Measurements from ENCODE around the gene C17orf114.

C17orf114 gene

GRCh38 chr17:4843321-4844000 is 41.3 kb upstream of the C17orf114 start:
- H3K27ac ChIP-seq (ENCODE audit: low read depth, low read length) = no peak overlapping the region
- H3K9ac ChIP-seq (ENCODE audit: low read length) = no peak overlapping the region
- Mint-ChIP-seq H3K27ac (ENCODE audit: unreplicated experiment) (no peak overlapping the region), H3K4me1 (ENCODE audit: low read depth, unreplicated experiment) (peaks cover 13% of the 10 kb centered on the region), H3K36me3 (ENCODE audit: low read depth, unreplicated experiment) (peaks cover 8% of the 10 kb centered on the region), H3K27me3 (ENCODE audit: low read depth, unreplicated experiment) (no peaks in the 10 kb centered on the region), H3K9me3 (ENCODE audit: unreplicated experiment) (no peaks in the 10 kb centered on the region), H3K4me3 (ENCODE audit: unreplicated experiment) (no peak overlapping the region)
- H3K9me3 ChIP-seq (ENCODE audit: insufficient read depth, low read depth, low read length) = no peaks in the 10 kb centered on the region
- TF ChIP-seq CTCF (IDR thresholded peaks at IDR 0.05; ENCODE audit: insufficient read depth, low read depth, low read length) (no peak), EZH2 (IDR thresholded peaks at IDR 0.05; ENCODE audit: insufficient read depth, low read length) (no peak)
- no peak for DNase-seq (ENCODE audit: low read depth)
- no peaks in the 10 kb centered on the region for H3K27me3 ChIP-seq (ENCODE audit: insufficient read depth, low read length)
- no peak overlapping the region for H3K4me2 ChIP-seq (ENCODE audit: low read length)
- no peak for FAIRE-seq
- no peaks in the 10 kb centered on the region for H3K36me3 ChIP-seq (ENCODE audit: insufficient read depth, low read length)
- no peak overlapping the region for H3K4me3 ChIP-seq (ENCODE audit: insufficient read depth, low read depth, low read length)
- H4K20me1 ChIP-seq (ENCODE audit: insufficient read depth, low read length) = peaks cover 92% of the 10 kb centered on the region
- H3K79me2 ChIP-seq (ENCODE audit: insufficient read depth, low read length) = peaks cover 84% of the 10 kb centered on the region
- peaks cover 3% of the 10 kb centered on the region for H3K4me1 ChIP-seq (ENCODE audit: insufficient read depth, low read length)
- H2AFZ ChIP-seq (ENCODE audit: low read depth, low read length) = no peak overlapping the region

GRCh38 chr17:4842376-4842775 is 40.2 kb upstream of the C17orf114 start:
- Mint-ChIP-seq H3K4me3 (ENCODE audit: unreplicated experiment) (no peak overlapping the region), H3K27ac (ENCODE audit: unreplicated experiment) (no peak overlapping the region), H3K36me3 (ENCODE audit: low read depth, unreplicated experiment) (peaks cover 12% of the 10 kb centered on the region), H3K27me3 (ENCODE audit: low read depth, unreplicated experiment) (no peaks in the 10 kb centered on the region), H3K4me1 (ENCODE audit: low read depth, unreplicated experiment) (peaks cover 9% of the 10 kb centered on the region), H3K9me3 (ENCODE audit: unreplicated experiment) (no peaks in the 10 kb centered on the region)
- H3K36me3 ChIP-seq (ENCODE audit: insufficient read depth, low read length) = no peaks in the 10 kb centered on the region
- FAIRE-seq (no peak), DNase-seq (ENCODE audit: low read depth) (no peak)
- H3K4me2 ChIP-seq (ENCODE audit: low read length) = no peak overlapping the region
- H4K20me1 ChIP-seq (ENCODE audit: insufficient read depth, low read length) = peaks cover 94% of the 10 kb centered on the region
- no peaks in the 10 kb centered on the region for H3K9me3 ChIP-seq (ENCODE audit: insufficient read depth, low read depth, low read length)
- peaks cover 3% of the 10 kb centered on the region for H3K4me1 ChIP-seq (ENCODE audit: insufficient read depth, low read length)
- H3K27me3 ChIP-seq (ENCODE audit: insufficient read depth, low read length) = no peaks in the 10 kb centered on the region
- TF ChIP-seq CTCF (IDR thresholded peaks at IDR 0.05; ENCODE audit: insufficient read depth, low read depth, low read length) (no peak), EZH2 (IDR thresholded peaks at IDR 0.05; ENCODE audit: insufficient read depth, low read length) (no peak)
- H3K9ac ChIP-seq (ENCODE audit: low read length) = no peak overlapping the region
- H3K4me3 ChIP-seq (ENCODE audit: insufficient read depth, low read depth, low read length) = no peak overlapping the region
- H3K27ac ChIP-seq (ENCODE audit: low read depth, low read length) = no peak overlapping the region
- H2AFZ ChIP-seq (ENCODE audit: low read depth, low read length) = no peak overlapping the region
- peaks cover 86% of the 10 kb centered on the region for H3K79me2 ChIP-seq (ENCODE audit: insufficient read depth, low read length)

GRCh38 chr17:4840893-4841242 is 38.7 kb upstream of the C17orf114 start:
- no peaks in the 10 kb centered on the region for H3K27me3 ChIP-seq (ENCODE audit: insufficient read depth, low read length)
- peaks cover 3% of the 10 kb centered on the region for H3K4me1 ChIP-seq (ENCODE audit: insufficient read depth, low read length)
- H3K4me1 Mint-ChIP-seq (ENCODE audit: low read depth, unreplicated experiment) = peaks cover 15% of the 10 kb centered on the region
- H3K9ac ChIP-seq (ENCODE audit: low read length) = no peak overlapping the region
- no peaks in the 10 kb centered on the region for H3K9me3 Mint-ChIP-seq (ENCODE audit: unreplicated experiment)
- no peak overlapping the region for H3K27ac Mint-ChIP-seq (ENCODE audit: unreplicated experiment)
- no peaks in the 10 kb centered on the region for H3K9me3 ChIP-seq (ENCODE audit: insufficient read depth, low read depth, low read length)
- H3K36me3 ChIP-seq (ENCODE audit: insufficient read depth, low read length) = no peaks in the 10 kb centered on the region
- H4K20me1 ChIP-seq (ENCODE audit: insufficient read depth, low read length) = peaks cover 92% of the 10 kb centered on the region
- H3K79me2 ChIP-seq (ENCODE audit: insufficient read depth, low read length) = peaks cover 85% of the 10 kb centered on the region
- no peaks in the 10 kb centered on the region for H3K27me3 Mint-ChIP-seq (ENCODE audit: low read depth, unreplicated experiment)
- H3K4me3 Mint-ChIP-seq (ENCODE audit: unreplicated experiment) = no peak overlapping the region
- no peak overlapping the region for H2AFZ ChIP-seq (ENCODE audit: low read depth, low read length)
- TF ChIP-seq CTCF (IDR thresholded peaks at IDR 0.05; ENCODE audit: insufficient read depth, low read depth, low read length) (no peak), EZH2 (IDR thresholded peaks at IDR 0.05; ENCODE audit: insufficient read depth, low read length) (no peak)
- peaks cover 9% of the 10 kb centered on the region for H3K36me3 Mint-ChIP-seq (ENCODE audit: low read depth, unreplicated experiment)
- no peak for DNase-seq (ENCODE audit: low read depth)
- H3K27ac ChIP-seq (ENCODE audit: low read depth, low read length) = no peak overlapping the region
- no peak for FAIRE-seq
- H3K4me2 ChIP-seq (ENCODE audit: low read length) = no peak overlapping the region
- H3K4me3 ChIP-seq (ENCODE audit: insufficient read depth, low read depth, low read length) = no peak overlapping the region

All from astrocyte (in vitro differentiated cells and primary cell).